HCEC 1CT (cell line): ENCODE measurements around the gene DDX6.
"Not testable (repeated sequence)": the region's sequence is repeated elsewhere in the genome, so short reads cannot be mapped to it uniquely, and the experiment has no call there.

Experiments
- DNase-seq: peaks from one replicate; pipeline ENCODE4 v3.0.0-alpha.2; 2017

The DDX6 gene

GRCh38 chr11:118740892-118741291, 50.1 kb downstream of the DDX6 start:
- no peak for DNase-seq

GRCh38 chr11:118735203-118735602, 55.8 kb downstream of the DDX6 start:
- no peak for DNase-seq

GRCh38 chr11:118734031-118734430, 56.9 kb downstream of the DDX6 start:
- no peak for DNase-seq

GRCh38 chr11:118729753-118730152, 61.2 kb downstream of the DDX6 start:
- not testable (repeated sequence) for DNase-seq

- DNase-seq, result not testable (repeated sequence)
These were observed 62.9 kb downstream of the DDX6 start for GRCh38 chr11:118728112-118728511.

- DNase-seq, result not testable (repeated sequence)
These were observed 63.3 kb downstream of the DDX6 start for GRCh38 chr11:118727721-118728066.

GRCh38 chr11:118727001-118727720, 63.8 kb downstream of the DDX6 start:
- DNase-seq, result not testable (repeated sequence)

GRCh38 chr11:118721478-118722015, 69.4 kb downstream of the DDX6 start:
- not testable (repeated sequence) for DNase-seq

GRCh38 chr11:118720740-118721139, 70.2 kb downstream of the DDX6 start:
- not testable (repeated sequence) for DNase-seq

- not testable (repeated sequence) for DNase-seq
These were observed 70.9 kb downstream of the DDX6 start for GRCh38 chr11:118720078-118720477.

- not testable (repeated sequence) for DNase-seq
These were observed 72.4 kb downstream of the DDX6 start for GRCh38 chr11:118718562-118718961.

GRCh38 chr11:118717733-118718132, 73.2 kb downstream of the DDX6 start:
- not testable (repeated sequence) for DNase-seq

GRCh38 chr11:118717221-118717620, 73.7 kb downstream of the DDX6 start:
- DNase-seq, result not testable (repeated sequence)

GRCh38 chr11:118715837-118716260, 75.1 kb downstream of the DDX6 start:
- DNase-seq, result no peak

- no peak for DNase-seq
These were observed 75.6 kb downstream of the DDX6 start for GRCh38 chr11:118715245-118715831.

GRCh38 chr11:118714816-118715215, 76.1 kb downstream of the DDX6 start:
- DNase-seq, result no peak

GRCh38 chr11:118714416-118714815, 76.5 kb downstream of the DDX6 start:
- not testable (repeated sequence) for DNase-seq

- DNase-seq, result no peak
These were observed 82.7 kb downstream of the DDX6 start for GRCh38 chr11:118708296-118708695.

GRCh38 chr11:118706546-118706825, 84.5 kb downstream of the DDX6 start:
- no peak for DNase-seq

- DNase-seq, result no peak
These were observed 85.0 kb downstream of the DDX6 start for GRCh38 chr11:118705791-118706545.

- DNase-seq, result no peak
These were observed 85.7 kb downstream of the DDX6 start for GRCh38 chr11:118705111-118705741.

GRCh38 chr11:118703563-118704106, 87.3 kb downstream of the DDX6 start:
- no peak for DNase-seq
